Endothelial cell of umbilical vein (primary cell): ENCODE data around the gene CEP89.
"Not testable (repeated sequence)": the region's sequence is repeated elsewhere in the genome, so short reads cannot be mapped to it uniquely, and the experiment has no call there.

ENCODE experiments used
- CTCF ChIP-seq, 2 donors: IDR thresholded peaks; 1 replicate in 1 of 2; 2 replicates in 1 of 2; pipeline ENCODE4 v1.5.1; 2011; ENCODE audit warnings: low read length in 2 of 2, mild to moderate bottlenecking in 2 of 2, moderate library complexity in 2 of 2, control low read depth in 1 of 2, inconsistent platforms in 1 of 2, low read depth in 1 of 2; ENCODE audit not compliant: insufficient read depth in 1 of 2; ENCODE audit errors: extremely low read depth in 1 of 2
- EZH2 ChIP-seq: IDR thresholded peaks from 2 replicates; pipeline ENCODE4 v1.6.1; 2012; ENCODE audit warnings: borderline replicate concordance, low read depth, mild to moderate bottlenecking, moderate library complexity, low read length, inconsistent platforms; ENCODE audit not compliant: severe bottlenecking

GRCh38 chr19:32988254-32988653 lies 16.5 kb upstream of the CEP89 start:
- TF ChIP-seq CTCF (IDR thresholded peaks at IDR 0.05; ENCODE audit: extremely low read depth in 1 of 2, insufficient read depth in 1 of 2, low read depth in 1 of 2, low read length in 2 of 2); EZH2: not testable (repeated sequence)
